NCI-H2196 (cell line): ENCODE results near the gene SERPINI2.
"Not testable (repeated sequence)": the region's sequence is repeated elsewhere in the genome, so short reads cannot be mapped to it uniquely, and the experiment has no call there.

Experiments
- DNase-seq: peaks from one replicate; lab custom pipeline; 2025; ENCODE audit not compliant: unreplicated experiment; lab: John Stamatoyannopoulos, UW

The SERPINI2 gene

GRCh38 chr3:167450675-167451074 is 23.2 kb downstream of the SERPINI2 start:
- no peak for DNase-seq

GRCh38 chr3:167450195-167450594 is 23.6 kb downstream of the SERPINI2 start:
- no peak for DNase-seq

- no peak for DNase-seq
These were observed 28.4 kb downstream of the SERPINI2 start for GRCh38 chr3:167445491-167445890.

DNA sequence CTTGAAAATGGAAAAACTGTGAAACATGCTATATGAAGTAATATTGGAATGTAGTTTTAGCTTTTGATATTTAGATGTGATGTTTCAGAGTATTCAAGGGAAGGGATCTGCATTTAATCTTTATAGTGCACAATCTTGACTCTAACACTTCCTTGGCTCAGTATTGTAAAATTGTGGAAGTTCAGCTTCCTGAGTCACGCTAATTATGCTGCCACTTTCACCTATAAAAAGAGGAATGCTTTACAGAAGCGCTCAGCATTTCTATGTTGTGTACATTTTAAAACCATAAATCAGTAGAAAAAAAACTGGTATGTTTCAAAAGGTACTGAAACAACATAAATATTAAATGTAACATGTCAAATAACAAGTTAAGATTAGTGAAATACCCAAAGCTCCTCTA is 32.6 kb downstream of the SERPINI2 start:
- DNase-seq = no peak

- DNase-seq = no peak
These were observed 36.3 kb downstream of the SERPINI2 start for GRCh38 chr3:167437428-167438139.

DNA sequence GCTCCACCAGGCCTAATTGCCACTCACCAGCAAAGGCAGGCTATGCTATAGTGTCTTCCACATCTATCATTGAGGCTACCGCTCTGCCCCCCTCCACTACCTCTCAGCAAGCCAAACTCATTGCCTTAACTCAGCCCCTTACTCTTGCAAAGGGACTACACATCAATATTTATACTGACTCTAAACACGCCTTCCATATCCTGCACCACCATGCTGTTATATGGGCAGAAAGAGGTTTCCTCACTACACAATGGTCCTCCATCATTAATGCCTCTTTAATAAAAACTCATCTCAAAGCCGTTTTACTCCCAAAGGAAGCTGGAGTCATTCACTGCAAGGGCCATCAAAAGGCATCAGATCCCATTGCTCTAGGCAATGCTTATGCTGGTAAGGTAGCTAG is 46.9 kb downstream of the SERPINI2 start:
- DNase-seq = not testable (repeated sequence)

DNA sequence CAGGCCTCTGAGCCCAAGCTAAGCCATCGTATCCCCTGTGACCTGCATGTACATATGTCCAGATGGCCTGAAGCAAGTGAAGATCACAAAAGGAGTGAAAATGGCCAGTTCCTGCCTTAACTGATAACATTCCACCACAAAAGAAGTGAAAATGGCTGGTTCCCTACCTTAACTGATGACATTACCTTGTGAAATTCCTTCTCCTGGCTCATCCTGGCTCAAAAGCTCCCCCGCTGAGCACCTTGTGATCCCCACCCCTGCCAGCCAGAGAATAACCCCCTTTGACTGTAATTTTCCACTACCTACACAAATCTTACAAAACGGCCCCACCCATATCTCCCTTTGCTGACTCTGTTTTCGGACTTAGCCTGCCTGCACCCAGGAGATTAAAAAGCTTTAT is 51.4 kb downstream of the SERPINI2 start:
- DNase-seq = not testable (repeated sequence)

- DNase-seq = no peak
These were observed 64.2 kb downstream of the SERPINI2 start for GRCh38 chr3:167409611-167410010.

DNA sequence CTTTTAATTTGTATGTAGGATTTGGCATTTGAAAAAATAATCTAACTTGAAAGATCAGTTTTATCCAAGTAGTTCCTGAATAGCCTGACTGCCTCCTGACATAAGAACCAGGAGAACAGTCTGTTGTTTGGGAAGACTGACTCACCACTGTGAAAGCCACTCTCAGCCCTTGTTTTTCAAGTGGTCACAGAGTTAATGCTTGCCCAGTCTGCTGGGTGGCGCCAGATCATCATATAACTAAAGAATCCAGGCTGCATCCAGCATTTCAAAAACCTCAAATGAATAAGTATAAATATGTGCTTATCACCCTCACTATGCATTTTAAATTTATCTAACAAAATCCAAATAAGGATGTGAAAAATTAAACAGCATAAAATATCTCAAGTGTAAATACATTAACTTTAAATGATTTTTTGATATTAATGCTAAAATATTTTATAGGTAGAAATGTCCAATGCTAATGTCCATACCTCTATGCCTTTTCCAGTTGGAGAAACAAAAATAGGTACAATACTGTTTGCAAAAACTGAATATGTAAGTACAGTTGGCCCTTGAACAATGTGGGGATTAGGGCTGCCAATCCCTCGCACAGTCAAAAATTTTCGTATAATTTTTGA is 66.9 kb downstream of the SERPINI2 start:
- peak; percentile 78 for DNase-seq

DNA sequence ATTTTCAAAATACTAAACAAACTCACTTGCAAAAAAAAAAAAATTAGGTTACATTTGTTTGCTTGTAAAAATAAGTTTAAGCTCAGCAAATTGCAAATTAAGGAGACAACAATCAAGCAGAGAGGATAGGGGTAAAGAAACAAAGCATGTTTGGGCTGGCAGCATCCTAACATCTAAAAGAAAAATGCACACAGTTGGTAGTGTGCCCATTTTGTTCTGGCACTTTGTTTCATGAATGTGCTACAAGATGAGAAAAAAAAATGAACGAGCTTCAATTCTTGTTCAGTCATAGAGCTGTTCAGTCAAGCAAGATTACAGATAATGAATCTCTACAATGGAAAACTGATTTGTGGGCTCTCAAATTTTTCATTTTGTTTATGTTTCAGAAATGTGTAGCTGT is 76.0 kb downstream of the SERPINI2 start:
- DNase-seq = no peak

GRCh38 chr3:167396075-167396474 is 77.8 kb downstream of the SERPINI2 start:
- no peak for DNase-seq

DNA sequence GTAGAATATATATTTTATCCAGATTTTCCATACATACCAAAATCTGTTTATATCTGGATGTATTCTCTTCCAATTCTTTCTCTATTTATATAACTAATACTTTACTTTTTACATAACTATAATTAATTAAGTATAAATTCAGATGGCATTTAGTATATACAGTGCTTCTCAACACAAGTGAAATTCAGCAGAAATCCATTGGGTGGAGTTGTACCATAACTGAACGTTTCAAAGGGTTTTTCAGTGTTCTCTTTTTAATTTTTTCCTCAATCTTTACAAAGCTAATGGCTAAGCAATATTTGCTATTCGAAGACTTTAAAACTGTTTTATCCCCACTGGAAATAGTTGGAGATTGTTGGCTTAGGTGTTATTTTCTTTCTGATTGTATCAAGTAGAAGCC is 79.8 kb downstream of the SERPINI2 start:
- DNase-seq = no peak
